VCaP (cell line): ENCODE measurements around the gene SLX4.
"Not testable (repeated sequence)": the region's sequence is repeated elsewhere in the genome, so short reads cannot be mapped to it uniquely, and the experiment has no call there.

Experiments
- H3K27ac ChIP-seq: fragments of 450-650 bp; 2 replicates; pipeline ENCODE4 v1.5.1; 2017
- TF ChIP-seq, protein P1 (sequence below): fragments of 450-650 bp; conservative IDR thresholded peaks from 2 replicates; pipeline ENCODE4 v1.5.1; 2017; ENCODE audit warnings: mild to moderate bottlenecking, moderate library complexity

SLX4 gene, protein sequence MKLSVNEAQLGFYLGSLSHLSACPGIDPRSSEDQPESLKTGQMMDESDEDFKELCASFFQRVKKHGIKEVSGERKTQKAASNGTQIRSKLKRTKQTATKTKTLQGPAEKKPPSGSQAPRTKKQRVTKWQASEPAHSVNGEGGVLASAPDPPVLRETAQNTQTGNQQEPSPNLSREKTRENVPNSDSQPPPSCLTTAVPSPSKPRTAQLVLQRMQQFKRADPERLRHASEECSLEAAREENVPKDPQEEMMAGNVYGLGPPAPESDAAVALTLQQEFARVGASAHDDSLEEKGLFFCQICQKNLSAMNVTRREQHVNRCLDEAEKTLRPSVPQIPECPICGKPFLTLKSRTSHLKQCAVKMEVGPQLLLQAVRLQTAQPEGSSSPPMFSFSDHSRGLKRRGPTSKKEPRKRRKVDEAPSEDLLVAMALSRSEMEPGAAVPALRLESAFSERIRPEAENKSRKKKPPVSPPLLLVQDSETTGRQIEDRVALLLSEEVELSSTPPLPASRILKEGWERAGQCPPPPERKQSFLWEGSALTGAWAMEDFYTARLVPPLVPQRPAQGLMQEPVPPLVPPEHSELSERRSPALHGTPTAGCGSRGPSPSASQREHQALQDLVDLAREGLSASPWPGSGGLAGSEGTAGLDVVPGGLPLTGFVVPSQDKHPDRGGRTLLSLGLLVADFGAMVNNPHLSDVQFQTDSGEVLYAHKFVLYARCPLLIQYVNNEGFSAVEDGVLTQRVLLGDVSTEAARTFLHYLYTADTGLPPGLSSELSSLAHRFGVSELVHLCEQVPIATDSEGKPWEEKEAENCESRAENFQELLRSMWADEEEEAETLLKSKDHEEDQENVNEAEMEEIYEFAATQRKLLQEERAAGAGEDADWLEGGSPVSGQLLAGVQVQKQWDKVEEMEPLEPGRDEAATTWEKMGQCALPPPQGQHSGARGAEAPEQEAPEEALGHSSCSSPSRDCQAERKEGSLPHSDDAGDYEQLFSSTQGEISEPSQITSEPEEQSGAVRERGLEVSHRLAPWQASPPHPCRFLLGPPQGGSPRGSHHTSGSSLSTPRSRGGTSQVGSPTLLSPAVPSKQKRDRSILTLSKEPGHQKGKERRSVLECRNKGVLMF (N-terminal part only)

GRCh38 chr16:3611146-3611975 lies at the start of gene SLX4:
Gene SLX4, minus strand, starts transcription at chr16:3611606. Its CDS starts 2,642 bp downstream, at chr16:3608964.
- peak within 1 kb of the TSS; percentile 68 for H3K27ac ChIP-seq
- TF ChIP-seq, protein P1, sequence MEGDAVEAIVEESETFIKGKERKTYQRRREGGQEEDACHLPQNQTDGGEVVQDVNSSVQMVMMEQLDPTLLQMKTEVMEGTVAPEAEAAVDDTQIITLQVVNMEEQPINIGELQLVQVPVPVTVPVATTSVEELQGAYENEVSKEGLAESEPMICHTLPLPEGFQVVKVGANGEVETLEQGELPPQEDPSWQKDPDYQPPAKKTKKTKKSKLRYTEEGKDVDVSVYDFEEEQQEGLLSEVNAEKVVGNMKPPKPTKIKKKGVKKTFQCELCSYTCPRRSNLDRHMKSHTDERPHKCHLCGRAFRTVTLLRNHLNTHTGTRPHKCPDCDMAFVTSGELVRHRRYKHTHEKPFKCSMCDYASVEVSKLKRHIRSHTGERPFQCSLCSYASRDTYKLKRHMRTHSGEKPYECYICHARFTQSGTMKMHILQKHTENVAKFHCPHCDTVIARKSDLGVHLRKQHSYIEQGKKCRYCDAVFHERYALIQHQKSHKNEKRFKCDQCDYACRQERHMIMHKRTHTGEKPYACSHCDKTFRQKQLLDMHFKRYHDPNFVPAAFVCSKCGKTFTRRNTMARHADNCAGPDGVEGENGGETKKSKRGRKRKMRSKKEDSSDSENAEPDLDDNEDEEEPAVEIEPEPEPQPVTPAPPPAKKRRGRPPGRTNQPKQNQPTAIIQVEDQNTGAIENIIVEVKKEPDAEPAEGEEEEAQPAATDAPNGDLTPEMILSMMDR, result no peak

- TF ChIP-seq, protein P1, result no peak
- no peak overlapping the region; the same call in 1 of the 2 replicates for H3K27ac ChIP-seq
These were observed 47.8 kb upstream of the SLX4 start for GRCh38 chr16:3659251-3659650.

DNA sequence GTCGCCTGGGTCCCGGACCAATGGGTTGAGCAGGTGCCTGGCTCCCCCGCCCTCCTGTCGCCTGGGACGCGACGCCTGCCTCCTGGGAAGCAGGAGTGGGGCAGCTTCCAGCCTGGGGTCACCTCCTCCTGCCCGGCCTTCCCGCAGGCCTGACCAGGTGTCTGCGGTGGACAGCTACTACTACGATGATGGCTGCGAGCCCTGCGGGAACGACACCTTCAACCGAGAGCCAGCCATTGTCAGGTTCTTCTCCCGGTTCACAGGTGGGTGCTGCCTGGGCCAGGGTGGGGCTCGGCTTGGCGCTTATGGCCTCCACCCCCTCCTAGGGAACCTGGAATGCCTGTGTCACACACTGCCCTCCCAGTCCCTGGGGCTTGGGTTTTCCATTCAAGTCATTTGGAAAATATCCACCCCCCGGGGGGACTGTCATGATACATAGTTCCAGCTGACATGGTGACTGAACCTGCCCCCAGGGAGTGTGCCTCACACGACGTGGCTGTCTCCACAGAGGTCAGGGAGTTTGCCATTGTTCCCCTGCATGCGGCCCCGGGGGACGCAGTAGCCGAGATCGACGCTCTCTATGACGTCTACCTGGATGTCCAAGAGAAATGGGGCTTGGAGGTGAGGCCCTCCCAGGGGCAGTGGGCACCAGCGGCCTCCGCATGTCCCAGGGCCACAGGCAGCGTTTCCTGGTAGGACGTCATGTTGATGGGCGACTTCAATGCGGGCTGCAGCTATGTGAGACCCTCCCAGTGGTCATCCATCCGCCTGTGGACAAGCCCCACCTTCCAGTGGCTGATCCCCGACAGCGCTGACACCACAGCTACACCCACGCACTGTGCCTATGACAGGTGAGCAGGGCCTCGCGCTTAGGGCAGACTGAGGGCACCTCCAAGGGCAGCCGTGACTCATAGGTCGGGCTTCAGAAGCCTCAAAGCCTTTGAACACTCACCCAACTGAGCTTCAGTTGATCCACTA lies 45.4 kb upstream of the SLX4 start:
- no peak overlapping the region for H3K27ac ChIP-seq
- TF ChIP-seq, protein P1, result no peak

- H3K27ac ChIP-seq, result not testable (repeated sequence)
These were observed 44.7 kb upstream of the SLX4 start for GRCh38 chr16:3656160-3656490.

DNA sequence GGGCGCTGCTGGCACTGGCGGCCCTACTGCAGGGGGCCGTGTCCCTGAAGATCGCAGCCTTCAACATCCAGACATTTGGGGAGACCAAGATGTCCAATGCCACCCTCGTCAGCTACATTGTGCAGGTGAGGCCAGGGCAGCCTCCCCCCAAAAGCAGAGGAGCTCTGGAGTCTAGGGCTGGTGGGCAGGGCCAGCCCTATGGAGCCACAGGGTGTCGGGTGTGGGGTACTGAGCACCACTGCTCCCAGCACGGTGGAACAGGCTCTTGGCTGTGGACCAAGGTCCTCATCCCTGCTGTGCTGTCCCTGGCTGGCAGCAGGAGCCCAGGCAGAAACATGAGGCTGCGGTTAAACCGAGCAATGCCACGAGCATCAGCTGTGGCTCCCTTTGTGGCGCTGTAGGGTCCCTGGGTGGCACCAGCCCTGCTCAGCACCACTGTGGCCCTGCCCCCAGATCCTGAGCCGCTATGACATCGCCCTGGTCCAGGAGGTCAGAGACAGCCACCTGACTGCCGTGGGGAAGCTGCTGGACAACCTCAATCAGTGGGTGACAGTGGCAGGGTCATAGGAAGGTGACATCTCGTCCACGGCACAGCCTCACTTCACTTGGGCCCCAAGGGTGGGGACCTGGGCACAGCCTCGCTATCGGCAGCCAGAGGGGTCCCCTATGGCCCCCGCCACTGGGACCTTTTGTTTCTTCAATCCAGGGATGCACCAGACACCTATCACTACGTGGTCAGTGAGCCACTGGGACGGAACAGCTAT lies 44.2 kb upstream of the SLX4 start:
- TF ChIP-seq, protein P1, result no peak
- no peak overlapping the region for H3K27ac ChIP-seq

DNA sequence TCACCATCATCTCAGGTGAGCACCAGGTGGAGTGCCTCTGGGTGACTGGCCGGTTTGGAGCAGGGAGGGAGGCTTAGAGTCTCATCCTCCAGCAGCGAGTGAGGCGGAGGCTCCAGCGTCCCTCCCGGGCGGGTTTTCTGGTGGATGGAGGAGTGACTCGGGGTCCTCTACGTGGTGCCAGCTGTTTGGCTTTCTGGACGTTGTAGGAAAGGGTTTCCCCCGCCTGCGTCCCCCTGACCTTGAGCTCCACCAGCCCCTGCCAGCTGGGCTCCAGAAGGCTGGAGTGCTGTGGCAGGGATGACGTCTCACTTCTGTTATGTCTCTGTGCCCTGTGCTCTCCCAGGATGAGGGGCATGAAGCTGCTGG lies 43.6 kb upstream of the SLX4 start:
- H3K27ac ChIP-seq, result no peak overlapping the region; the same call in 1 of the 2 replicates
- TF ChIP-seq, protein P1, result no peak
